Airway epithelial cell (primary cell): ENCODE measurements around the gene PARP3. TPM values are rescaled to one million over a fixed set of nuclear protein-coding genes. Genes with fewer than 3 reads are reported as not detected.

ENCODE experiments used
- total RNA-seq: library from RNA; depleted of rRNA; stranded (reverse); fragments of >200 nt; gene quantifications from 2 replicates; pipeline ENCODE4 v1.2.3, GENCODE V29; 2015

Gene PARP3
- 3.9 and 4.4 TPM in 2 replicates for total RNA-seq

DNA sequence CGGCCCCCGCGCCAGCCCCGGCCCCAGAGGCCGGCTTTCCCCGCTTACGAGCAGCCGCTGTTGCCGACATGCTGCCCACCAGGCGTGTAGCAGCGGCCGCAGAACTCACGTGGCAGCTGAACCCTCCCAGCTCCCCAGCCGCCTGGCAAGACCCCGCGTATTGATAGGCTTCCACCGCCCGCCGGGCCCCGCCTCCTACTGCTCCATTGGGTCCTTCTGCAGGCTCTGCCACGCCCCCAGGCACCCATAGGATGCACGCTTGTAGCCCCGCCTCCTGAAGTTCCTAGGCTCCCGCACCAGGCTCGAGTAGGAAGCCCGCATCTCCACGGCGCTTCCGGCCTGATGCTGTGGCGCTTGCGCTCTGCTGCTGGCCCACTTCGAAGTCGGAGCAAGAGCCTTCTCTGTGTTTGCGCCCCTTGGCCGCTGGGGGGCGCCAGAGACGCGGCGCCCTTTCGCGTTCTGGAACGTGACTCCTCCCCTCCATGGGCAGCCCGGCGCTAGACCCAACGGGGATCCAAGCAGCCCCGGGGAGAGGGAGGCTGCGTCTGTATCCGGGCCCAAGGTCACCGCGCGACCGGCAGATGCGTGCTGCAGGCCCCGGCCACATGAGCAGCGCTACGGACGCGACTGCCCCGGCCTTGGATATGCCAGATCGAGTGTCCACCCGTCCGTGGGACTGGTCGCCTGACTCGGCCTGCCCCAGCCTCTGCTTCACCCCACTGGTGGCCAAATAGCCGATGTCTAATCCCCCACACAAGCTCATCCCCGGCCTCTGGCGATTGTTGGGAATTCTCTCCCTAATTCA is at the start of gene PARP3, which contains the start of gene RRP9:
Gene PARP3 (plus strand): TSS at position 566 of the 805 bp plus-strand sequence. CDS start 993 bp downstream, outside the sequence.
Gene RRP9 (minus strand): TSS at position 107 of the 805 bp plus-strand sequence. CDS start 37 bp downstream, at position 70.

DNA sequence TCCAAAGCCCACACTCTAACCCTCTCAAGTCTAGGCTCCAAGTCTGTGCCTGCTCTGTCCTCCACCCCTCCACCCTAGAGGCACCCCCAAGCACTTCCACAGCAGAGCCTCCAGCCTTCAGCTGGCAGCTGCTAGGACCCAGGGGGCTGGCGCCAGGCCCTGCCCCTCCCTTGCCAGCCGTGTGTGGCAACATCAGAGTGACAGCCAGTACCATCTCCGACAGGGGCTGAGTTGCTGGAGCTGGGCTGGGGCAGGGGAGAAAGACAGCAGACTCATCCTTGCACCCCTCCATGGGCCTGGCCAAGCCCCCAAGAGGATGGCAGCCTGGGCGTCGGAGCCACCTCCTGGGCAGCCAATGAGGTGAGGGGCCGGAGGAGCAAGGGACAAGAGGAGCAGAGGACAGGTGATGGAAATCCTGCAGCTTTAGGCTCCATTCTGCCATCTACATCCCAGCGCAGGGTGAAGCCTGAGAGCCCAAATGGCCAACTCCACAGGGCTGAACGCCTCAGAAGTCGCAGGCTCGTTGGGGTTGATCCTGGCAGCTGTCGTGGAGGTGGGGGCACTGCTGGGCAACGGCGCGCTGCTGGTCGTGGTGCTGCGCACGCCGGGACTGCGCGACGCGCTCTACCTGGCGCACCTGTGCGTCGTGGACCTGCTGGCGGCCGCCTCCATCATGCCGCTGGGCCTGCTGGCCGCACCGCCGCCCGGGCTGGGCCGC is 13.2 kb downstream of the PARP3 start, which contains the start of gene GPR62:
Gene GPR62 (plus strand): TSS at position 207 of the 718 bp plus-strand sequence. CDS start 272 bp downstream, at position 479.

DNA sequence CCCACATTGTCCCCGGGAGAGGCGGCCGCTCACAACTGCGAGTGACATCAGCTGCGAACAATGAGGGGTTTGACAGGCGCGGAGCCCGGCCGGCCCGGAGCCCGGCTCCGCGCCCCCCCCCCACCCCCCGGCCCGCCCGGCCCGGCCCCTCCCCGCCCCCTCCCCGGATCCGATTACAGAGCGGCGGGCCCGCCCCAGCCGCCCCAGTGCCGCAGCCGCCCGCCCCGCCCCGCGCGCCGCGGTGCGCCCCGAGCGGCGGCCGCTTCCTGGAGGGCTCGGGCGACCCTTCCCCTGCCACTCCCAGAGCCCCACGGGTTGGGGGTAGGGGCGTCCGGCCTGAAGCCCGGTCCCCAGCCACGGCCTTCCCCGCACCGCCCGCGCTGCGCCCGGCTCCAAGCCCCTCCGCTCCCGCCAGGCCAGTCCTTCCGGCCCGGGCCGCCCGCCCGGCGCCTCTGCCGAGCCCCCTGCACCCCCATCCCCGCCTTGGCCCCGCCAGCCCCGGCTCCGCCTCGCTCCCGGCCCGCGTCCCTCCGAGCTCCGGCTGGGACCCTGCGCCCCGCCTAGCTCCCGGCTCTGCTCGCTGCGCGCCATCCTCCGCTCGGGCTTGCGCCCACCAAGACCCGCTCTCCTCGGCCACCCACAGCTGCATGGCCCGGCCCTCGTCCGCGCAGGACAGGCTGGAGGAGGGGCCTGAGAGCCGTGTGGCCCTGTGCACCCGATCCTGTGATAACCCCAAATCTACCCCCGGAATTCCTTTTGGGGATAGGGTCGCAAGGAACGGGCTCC is 25.4 kb downstream of the PARP3 start, which contains the start of gene PCBP4:
Gene PCBP4 (minus strand): TSS at position 71 of the 786 bp plus-strand sequence. CDS start 6,214 bp downstream, outside the sequence.

DNA sequence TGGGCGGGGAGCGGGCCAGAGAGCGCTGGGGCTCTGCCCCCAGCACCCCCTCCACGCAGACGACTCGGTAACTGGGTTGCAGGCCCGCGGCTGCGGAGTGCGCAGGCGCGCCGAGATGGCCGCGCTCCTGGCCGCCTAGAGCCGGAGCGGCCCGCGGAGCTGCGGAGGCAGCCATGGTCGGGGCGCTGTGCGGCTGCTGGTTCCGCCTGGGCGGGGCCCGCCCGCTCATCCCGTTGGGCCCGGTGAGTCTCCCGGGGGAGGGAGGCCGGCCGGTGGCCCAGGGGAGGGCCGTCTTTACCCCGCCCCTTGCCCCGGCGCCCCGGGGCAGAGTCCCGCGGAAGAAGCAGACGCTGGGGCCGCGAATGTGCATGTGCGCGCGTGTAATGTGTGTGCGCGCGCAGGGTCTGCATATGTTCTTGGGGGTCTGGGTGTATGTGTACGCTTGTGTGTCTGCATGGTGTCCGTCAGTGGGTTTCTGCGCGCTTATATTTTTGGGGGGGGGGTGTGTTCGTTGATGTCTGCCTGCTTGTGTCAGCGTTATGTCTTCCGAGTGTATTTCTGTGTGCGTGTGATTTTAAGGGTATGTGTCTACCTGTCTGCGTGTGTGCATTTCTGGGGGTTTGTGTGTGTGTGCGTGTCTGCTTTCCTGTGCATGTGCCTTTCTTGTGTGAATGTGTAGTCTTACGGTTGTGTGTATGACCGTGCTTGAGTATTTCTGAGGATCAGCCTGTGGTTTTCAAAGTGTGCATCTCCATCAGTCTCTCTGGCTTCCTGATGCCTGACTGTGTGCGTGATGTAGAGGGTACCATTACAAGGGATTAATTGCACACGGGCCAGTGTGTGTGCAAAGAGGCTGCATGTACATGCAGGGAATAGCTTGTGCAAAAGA is 33.0 kb downstream of the PARP3 start, which contains the start of gene ABHD14A:
Gene ABHD14A (plus strand): TSS at position 102 of the 889 bp plus-strand sequence. CDS start 72 bp downstream, at position 174.

DNA sequence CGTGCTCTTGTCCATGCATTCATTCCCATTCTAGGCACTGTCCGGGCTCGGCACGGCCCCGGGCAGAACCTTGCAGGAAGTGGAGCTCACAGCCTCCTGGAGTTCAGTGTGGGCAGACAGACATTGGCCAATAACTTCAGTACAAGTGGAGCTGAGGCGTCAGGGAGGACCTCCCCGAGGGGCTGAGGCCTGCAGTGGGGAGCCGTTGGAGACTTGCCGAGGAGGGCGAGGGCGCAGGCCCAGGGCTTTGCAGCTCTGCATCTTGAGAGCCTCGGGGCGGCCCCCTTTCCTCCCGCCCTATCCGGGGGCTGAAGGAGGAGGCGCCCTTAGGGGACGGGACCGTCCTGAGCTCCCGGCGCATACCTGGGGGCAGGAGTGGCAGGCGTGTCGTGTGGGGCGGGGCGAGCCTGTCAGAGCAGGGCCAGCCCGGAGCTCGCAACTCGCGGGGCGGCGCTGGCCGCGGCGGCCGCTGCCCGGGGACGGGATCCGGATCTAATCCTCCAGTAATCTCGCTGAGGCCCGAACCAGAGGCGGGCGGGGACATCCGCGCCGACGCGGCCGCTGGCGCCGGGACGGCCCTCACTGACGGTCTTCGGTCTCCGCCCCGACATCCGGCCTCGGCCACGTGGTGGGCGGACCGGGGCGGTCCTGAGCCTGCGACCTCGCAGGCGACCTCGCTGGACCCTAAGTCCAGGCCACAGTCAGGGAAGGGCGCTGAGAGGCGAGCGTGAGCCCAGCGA is 40.8 kb downstream of the PARP3 start, which contains the start of gene ACY1:
Gene ACY1 (plus strand): TSS at position 698 of the 740 bp plus-strand sequence. CDS start 530 bp downstream, outside the sequence.

DNA sequence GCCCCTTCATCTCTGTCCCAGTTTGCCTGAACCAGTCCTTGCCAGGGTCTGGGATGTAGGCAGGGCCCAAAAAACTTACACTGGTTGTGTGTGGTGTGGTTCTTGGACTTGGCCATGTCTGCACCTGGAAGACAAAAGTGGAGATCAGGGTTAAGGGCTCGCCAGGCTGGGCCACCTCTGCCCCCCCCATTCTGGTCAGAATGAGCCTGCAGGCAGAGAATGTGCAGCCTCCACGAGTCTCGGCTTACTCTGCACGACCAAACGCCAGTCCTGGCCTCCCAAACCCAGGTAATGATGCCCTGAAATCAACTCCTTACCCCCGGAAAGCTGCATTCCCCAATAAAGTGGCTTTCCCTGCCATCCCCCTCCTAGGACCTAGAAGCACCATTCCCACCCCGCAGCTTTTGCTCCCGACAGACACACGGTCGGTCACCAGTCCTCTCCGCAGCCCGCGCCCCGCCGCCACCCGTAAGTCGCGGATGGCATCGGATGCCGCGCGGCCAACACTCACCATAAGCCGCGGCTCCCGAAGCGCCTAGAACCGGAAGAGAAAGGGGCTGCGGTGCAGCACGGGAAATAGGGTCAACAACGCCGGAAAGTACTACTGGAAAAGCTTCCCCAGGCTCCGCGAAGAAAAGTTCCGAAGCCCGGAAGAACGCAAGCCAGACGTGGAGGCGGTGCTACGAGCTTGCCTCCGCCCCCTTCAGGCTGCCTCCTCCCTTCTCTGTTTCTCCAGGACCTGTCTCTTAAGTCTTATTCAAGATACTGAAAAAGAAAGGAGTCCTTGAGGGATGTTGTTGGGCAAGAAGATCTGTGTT is 53.4 kb downstream of the PARP3 start, which contains the start of gene RPL29:
Gene RPL29 (minus strand): TSS at position 550 of the 818 bp plus-strand sequence. CDS start 434 bp downstream, at position 116.

Other genes with a start within 250 kb of the PARP3 start
- not detected in 2 replicates for gene GRM2, start 235.3 kb upstream of the PARP3 start, total RNA-seq
- not detected in 2 replicates for gene IQCF6, start 163.1 kb upstream of the PARP3 start, total RNA-seq
- not detected in 2 replicates for gene IQCF2, start 80.7 kb upstream of the PARP3 start, total RNA-seq
- not detected in 2 replicates for gene IQCF5, start 66.8 kb upstream of the PARP3 start, total RNA-seq
- gene IQCF1, start 39.0 kb upstream of the PARP3 start, total RNA-seq = not detected in 2 replicates
- 26.7 and 30.0 TPM in 2 replicates for gene RRP9, start 459 bp upstream of the PARP3 start, total RNA-seq
- gene GPR62, start 13.0 kb downstream of the PARP3 start, total RNA-seq = 0.23 TPM in 1 of 2 replicates, not detected in the other
- gene PCBP4, start 25.1 kb downstream of the PARP3 start, total RNA-seq = 52.3 and 62.6 TPM in 2 replicates
- gene ABHD14B, start 31.7 kb downstream of the PARP3 start, total RNA-seq = 31.7 and 41.3 TPM in 2 replicates
- 10.4 and 12.2 TPM in 2 replicates for gene ABHD14A, start 32.7 kb downstream of the PARP3 start, total RNA-seq
- gene ACY1, start 41.2 kb downstream of the PARP3 start, total RNA-seq = 109 and 115 TPM in 2 replicates
- gene RPL29, start 53.5 kb downstream of the PARP3 start, total RNA-seq = 2,241 and 2,349 TPM in 2 replicates
- gene DUSP7, start 114.2 kb downstream of the PARP3 start, total RNA-seq = 66.7 and 107 TPM in 2 replicates
- gene POC1A, start 212.1 kb downstream of the PARP3 start, total RNA-seq = 10.4 and 10.6 TPM in 2 replicates